M059J (cell line): ENCODE data around the gene CTNNA3. TPM values are rescaled to one million over a fixed set of nuclear protein-coding genes. Genes with fewer than 3 reads are reported as not detected.
"Not testable (repeated sequence)": the region's sequence is repeated elsewhere in the genome, so short reads cannot be mapped to it uniquely, and the experiment has no call there.

ENCODE experiments used
- DNase-seq: peaks from one replicate; pipeline ENCODE4 v3.0.0-alpha.2; 2012; ENCODE audit warnings: low read depth
- total RNA-seq: library from RNA; depleted of rRNA; stranded (reverse); fragments of >200 nt; shearing (Covaris generic); gene quantifications from 2 replicates; pipeline ENCODE4 v1.2.3, GENCODE V29; 2014

The CTNNA3 gene
- total RNA-seq, 1 experiment from 2014 or later: 0.02 TPM

GRCh38 chr10:66390926-66391325 lies 1305.1 kb downstream of the CTNNA3 start:
- no peak for DNase-seq

DNA sequence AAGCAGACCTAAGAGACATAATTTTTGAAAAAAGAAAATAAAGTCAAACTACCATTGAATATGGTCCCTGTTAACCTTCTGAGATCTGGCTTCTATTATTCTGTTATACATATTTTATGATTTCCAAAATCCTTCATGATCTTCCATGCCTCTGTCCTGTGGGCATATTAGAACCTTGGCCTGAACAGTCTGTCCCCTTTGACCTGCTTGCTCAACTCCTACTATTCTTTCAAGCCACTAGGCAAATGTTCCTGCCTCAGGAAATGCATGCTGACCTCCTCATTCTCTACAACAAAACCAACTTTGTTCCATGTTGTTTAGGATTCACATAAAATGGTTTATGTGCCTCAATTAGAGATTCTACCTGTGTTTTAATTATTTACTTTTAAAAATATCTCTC lies 1315.0 kb downstream of the CTNNA3 start:
- DNase-seq: no peak

- DNase-seq: no peak
These were observed 1317.7 kb downstream of the CTNNA3 start for GRCh38 chr10:66378117-66378876.

- DNase-seq: no peak
These were observed 1327.8 kb downstream of the CTNNA3 start for GRCh38 chr10:66368146-66368545.

DNA sequence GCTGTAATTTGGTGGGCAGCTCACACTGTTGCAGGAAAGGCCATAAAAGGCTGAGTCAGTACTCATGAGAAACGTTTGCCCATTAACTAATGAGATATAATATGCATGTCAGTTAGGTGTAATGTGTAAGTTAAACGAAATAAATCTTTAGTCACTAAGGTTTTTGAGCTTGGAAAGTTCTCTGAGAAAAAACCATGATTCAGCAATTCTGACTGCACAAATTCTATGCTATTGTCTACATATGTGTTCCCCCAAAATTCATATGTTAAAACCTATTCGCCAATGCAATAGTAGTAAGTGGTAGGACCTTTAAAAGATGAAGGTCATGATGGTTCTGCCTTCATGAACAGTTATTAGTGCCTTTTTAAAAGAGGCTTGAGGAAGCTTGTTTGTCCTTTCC lies 1329.8 kb downstream of the CTNNA3 start:
- no peak for DNase-seq

GRCh38 chr10:66365686-66366085 lies 1330.3 kb downstream of the CTNNA3 start:
- DNase-seq: no peak

DNA sequence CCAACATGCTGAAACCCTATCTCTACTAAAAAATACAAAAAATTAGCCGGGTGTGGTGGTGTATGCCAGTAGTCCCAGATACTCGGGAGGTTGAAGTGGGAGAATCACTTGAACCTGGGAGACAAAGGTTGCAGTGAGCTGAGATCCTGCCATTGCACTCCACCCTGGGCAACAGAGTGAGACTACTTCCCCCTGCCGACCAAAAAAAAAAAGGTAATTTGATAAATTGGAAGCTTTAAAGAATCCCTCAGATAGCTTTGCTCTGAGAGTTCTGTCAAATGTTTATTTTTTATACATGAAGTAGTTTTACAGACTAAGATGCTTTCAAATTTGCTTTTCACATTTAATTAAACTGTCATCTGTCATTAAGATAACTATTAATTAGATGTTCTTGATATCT lies 1333.5 kb downstream of the CTNNA3 start:
- DNase-seq: no peak

GRCh38 chr10:66353822-66354221 lies 1342.2 kb downstream of the CTNNA3 start:
- DNase-seq: not testable (repeated sequence)

- DNase-seq: no peak
These were observed 1342.6 kb downstream of the CTNNA3 start for GRCh38 chr10:66353422-66353821.

DNA sequence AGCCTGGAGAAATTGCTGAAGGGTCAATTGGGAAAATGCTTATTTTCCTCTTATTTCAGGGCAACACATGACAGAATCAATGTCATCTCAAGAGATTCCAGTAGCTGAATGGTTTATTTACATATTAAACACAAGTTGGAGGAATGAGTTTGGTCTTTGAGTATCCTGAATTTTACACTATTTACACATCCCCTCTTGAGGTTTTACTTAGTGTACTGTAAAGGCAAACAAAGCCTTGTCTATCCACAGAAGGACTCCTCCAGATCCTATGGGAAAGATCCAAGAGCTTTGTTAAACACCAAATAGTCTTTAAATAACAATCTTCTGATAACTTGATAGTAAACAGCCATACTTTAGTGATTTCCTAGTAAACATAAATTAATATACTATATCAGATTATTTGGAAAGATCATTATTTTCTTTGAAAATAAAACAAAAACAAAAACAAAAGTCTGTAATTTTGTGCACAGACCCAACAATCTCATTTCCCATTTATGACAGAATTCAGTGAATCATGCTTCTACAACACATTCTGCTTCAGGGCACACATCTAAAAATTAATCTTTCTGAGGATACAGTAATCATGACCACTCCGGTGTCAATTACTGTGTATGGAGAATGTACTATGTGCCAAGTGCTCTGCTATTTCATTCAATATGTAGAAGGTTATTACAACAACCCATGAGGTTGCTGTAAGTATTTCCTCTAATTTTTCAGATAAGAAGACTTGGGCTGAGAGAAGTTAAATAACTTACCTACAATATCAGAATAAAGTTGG lies 1345.2 kb downstream of the CTNNA3 start:
- DNase-seq: no peak

DNA sequence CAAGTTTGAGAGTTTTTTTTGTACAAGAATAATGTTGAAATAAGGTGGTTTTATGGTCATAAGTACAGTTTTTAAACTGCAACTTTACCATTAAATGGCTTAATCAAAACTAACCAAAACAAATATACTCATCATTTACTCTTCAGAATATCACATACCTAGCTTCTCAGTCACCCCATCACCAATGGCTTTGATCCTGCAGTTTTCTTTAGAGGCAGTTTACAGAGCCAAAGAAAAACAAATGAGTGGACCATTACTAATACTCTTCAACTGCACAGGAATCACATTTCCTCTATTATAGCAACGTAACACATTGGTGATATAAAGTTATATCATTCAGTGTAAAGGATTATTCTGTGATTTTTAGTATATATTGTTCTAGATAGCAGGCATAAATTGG lies 1346.3 kb downstream of the CTNNA3 start:
- DNase-seq: no peak

DNA sequence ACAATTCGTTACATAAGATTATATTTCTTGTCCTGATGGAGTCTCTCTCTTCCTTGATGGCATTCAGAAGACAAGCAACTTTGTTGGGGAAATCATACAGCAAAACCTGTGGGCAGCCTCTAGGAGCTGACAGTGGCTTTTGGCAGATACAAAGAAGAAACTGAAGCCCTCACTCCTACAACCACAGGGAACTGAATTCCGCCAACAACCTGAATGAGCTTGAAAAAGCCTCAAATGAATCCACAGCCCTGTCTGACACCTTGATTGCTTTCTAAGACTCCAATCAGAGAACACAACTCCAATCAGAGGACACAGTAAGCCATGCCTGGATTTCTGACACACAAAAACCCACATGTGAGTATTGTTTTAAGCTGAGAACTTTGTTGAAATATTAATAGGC lies 1346.9 kb downstream of the CTNNA3 start:
- DNase-seq: no peak

- no peak for DNase-seq
These were observed 1358.8 kb downstream of the CTNNA3 start for GRCh38 chr10:66337211-66337610.

- DNase-seq: no peak
These were observed 1359.2 kb downstream of the CTNNA3 start for GRCh38 chr10:66336791-66337190.

DNA sequence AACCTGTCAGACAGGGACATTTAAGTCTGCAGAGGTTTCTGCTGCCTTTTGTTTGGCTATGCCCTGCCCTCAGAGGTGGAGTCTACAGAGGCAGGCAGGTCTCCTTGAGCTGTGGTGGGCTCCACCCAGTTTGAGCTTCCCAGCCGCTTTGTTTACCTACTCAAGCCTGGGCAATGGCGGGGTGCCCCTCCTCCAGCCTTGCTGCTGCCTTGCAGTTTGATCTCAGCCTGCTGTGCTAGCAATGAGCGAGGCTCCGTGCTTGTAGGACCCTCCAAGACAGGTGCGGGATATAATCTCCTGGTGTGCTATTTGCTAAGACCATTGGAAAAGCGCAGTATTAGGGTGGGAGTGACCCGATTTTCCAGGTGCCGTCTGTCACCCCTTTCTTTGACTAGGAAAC lies 1360.2 kb downstream of the CTNNA3 start:
- not testable (repeated sequence) for DNase-seq

DNA sequence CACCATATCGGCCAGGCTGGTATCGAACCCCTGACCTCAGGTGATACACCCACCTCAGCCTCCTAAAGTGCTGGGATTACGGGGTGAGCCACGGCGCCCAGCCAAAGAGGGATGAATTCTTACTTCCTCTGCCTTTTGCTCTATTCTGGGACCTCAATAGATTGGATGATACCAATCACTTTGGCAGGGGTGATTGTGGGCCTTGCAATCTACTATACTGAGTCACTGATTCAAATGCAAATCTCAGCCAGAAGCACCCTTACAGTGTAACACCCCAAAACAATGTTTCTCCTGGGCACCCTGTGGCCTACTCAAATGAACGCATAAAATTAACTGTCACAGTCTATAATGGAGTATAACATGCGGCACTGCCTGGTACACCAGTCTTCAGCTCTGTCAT lies 1366.8 kb downstream of the CTNNA3 start:
- DNase-seq: no peak

- DNase-seq: no peak
These were observed 1369.1 kb downstream of the CTNNA3 start for GRCh38 chr10:66326876-66327275.

GRCh38 chr10:66322777-66323176 lies 1373.2 kb downstream of the CTNNA3 start:
- DNase-seq: no peak

- peak; percentile 32 for DNase-seq
These were observed 1374.0 kb downstream of the CTNNA3 start for GRCh38 chr10:66321723-66322665.

DNA sequence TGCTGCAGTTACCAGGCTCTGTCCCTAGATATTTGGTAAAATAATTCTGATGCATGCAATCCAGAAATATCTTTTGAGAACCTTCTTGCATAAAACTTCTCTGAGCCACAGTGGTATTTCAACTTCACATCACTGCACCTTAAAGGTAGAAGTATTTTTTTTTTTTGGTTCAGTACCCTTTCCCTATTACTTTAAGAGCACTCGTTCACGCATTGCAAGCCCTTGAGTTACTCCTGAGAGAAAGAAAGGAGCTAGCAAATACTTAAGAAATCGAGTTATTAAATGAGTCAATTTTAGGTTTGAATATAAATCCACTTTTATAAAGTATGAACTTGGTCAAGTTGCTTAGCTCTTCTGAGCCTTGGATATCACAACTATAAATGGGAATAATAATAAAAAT lies 1377.2 kb downstream of the CTNNA3 start:
- no peak for DNase-seq

GRCh38 chr10:66307826-66308225 lies 1388.2 kb downstream of the CTNNA3 start:
- DNase-seq: no peak

- no peak for DNase-seq
These were observed 1394.9 kb downstream of the CTNNA3 start for GRCh38 chr10:66301078-66301477.
